HCT116 (cell line): ENCODE measurements around the gene PGS1. TPM values are rescaled to one million over a fixed set of nuclear protein-coding genes. Genes with fewer than 3 reads are reported as not detected.

Source experiments
- ATAC-seq: fragments of 200-7000 bp; cut with Tn5 transposase; 2 replicates; pipeline ENCODE4 v1.9.1; 2020; ENCODE audit warnings: mild to moderate bottlenecking, moderate library complexity
- BruUV-seq: library from RNA; stranded (reverse); fragments of 400-500 nt; replicated peaks from 2 replicates; lab custom pipeline; 2021; lab: Mats Ljungman, UMichigan
- CTCF ChIA-PET: fragments of 300-600 bp; sonication (Branson Sonifier 250); formaldehyde crosslinking; loops from one replicate; lab custom pipeline; 2021; ENCODE audit warnings: antibody characterized with exemption; lab: Charles Lee
- POLR2A ChIA-PET: fragments of 300-600, 350-600 bp; sonication (Branson Sonifier 250); formaldehyde crosslinking; loops from one replicate; lab custom pipeline; 2021; ENCODE audit warnings: antibody characterized with exemption; lab: Charles Lee
- RAD21 ChIA-PET, 2 experiments: fragments of 300-600 bp; sonication (Branson Sonifier 250); formaldehyde crosslinking; loops; one replicate each; lab custom pipeline; 2023; ENCODE audit warnings: low total read pairs in 2 of 2; ENCODE audit not compliant: uncharacterized antibody in 2 of 2, unreplicated experiment in 2 of 2, low non-redundant PET in 1 of 2; lab: Charles Lee
- DNase-seq: peaks from one replicate; pipeline ENCODE4 v3.0.0-alpha.2; 2010; ENCODE audit warnings: low read depth, low spot score
- H2AFZ ChIP-seq: fragments of 200-600 bp; shearing (Covaris generic), sonication (generic); 2 replicates; pipeline ENCODE4 v1.6.1; 2017; ENCODE audit warnings: low read depth, mixed run types, mixed read lengths, antibody characterized with exemption, low read length; ENCODE audit not compliant: poor library complexity, severe bottlenecking
- H3K27ac ChIP-seq: 2 replicates; pipeline ENCODE4 v1.5.1; 2012; ENCODE audit warnings: low read depth, low read length
- H3K27me3 ChIP-seq: fragments of 200-600 bp; sonication (generic); 2 replicates; pipeline ENCODE4 v1.6.1; 2016; ENCODE audit warnings: mixed run types, low read length, mixed read lengths; ENCODE audit not compliant: insufficient read depth
- H3K36me3 ChIP-seq, 2 experiments: fragments of 200-500 bp in 1 of 2; fragments of 200-600 bp in 1 of 2; sonication (Bioruptor generic) in 1 of 2; sonication (generic) in 1 of 2; 2 replicates each; pipeline versions ENCODE4 v1.5.1 to v1.6.1; 2014 to 2016; ENCODE audit warnings: low read length in 2 of 2, inconsistent platforms in 1 of 2, mixed read lengths in 1 of 2, mixed run types in 1 of 2; ENCODE audit not compliant: insufficient read depth in 2 of 2, control insufficient read depth in 1 of 2
- H3K4me1 ChIP-seq, 2 experiments: fragments of 200-600 bp in 1 of 2; sonication (generic) in 1 of 2; 2 replicates each; pipeline versions ENCODE4 v1.5.1 to v1.6.1; 2012 to 2017; ENCODE audit warnings: low read length in 2 of 2, inconsistent platforms in 1 of 2, mild to moderate bottlenecking in 1 of 2, mixed read lengths in 1 of 2, mixed run types in 1 of 2, moderate library complexity in 1 of 2; ENCODE audit not compliant: insufficient read depth in 2 of 2, control insufficient read depth in 1 of 2
- H3K4me2 ChIP-seq: fragments of 200-600 bp; sonication (generic); 2 replicates; pipeline ENCODE4 v1.6.1; 2017; ENCODE audit warnings: mixed run types, low read length, mixed read lengths
- H3K4me3 ChIP-seq, 2 experiments: fragments of 200-600 bp in 1 of 2; sonication (generic) in 1 of 2; replicated peaks in 1 of 2; 2 replicates each; pipeline ENCODE4 v1.5.1; 2011 to 2016; ENCODE audit warnings: low read length in 2 of 2, control low read depth in 1 of 2, low read depth in 1 of 2, mild to moderate bottlenecking in 1 of 2, mixed read lengths in 1 of 2, mixed run types in 1 of 2
- H3K79me2 ChIP-seq: fragments of 200-600 bp; sonication (generic); 2 replicates; pipeline ENCODE4 v1.6.1; 2017; ENCODE audit warnings: mild to moderate bottlenecking, mixed run types, low read length, moderate library complexity, mixed read lengths; ENCODE audit not compliant: insufficient read depth
- H3K9ac ChIP-seq: fragments of 200-600 bp; sonication (generic); 2 replicates; pipeline ENCODE4 v1.6.1; 2016; ENCODE audit warnings: low read length, mixed read lengths
- H3K9me2 ChIP-seq: fragments of 200-600 bp; sonication (generic), shearing (Covaris generic); 2 replicates; pipeline ENCODE4 v1.6.1; 2017; ENCODE audit warnings: mixed run types, mild to moderate bottlenecking, moderate library complexity; ENCODE audit not compliant: insufficient read depth
- H3K9me3 ChIP-seq, 2 experiments: fragments of 200-500 bp in 1 of 2; fragments of 200-600 bp in 1 of 2; sonication (Bioruptor generic) in 1 of 2; sonication (generic) in 1 of 2; 2 replicates each; pipeline ENCODE4 v1.6.1; 2014 to 2017; ENCODE audit warnings: low read length in 2 of 2, mixed read lengths in 2 of 2, inconsistent platforms in 1 of 2, low read depth in 1 of 2, mild to moderate bottlenecking in 1 of 2, mixed run types in 1 of 2, moderate library complexity in 1 of 2; ENCODE audit not compliant: control insufficient read depth in 1 of 2, insufficient read depth in 1 of 2
- H4K20me1 ChIP-seq: fragments of 200-600 bp; sonication (generic), shearing (Covaris generic); 2 replicates; pipeline ENCODE4 v1.6.1; 2017; ENCODE audit warnings: mixed run types, mild to moderate bottlenecking, moderate library complexity; ENCODE audit not compliant: insufficient read depth
- CEBPB ChIP-seq: IDR thresholded peaks from 2 replicates; pipeline ENCODE4 v1.6.1; 2012; ENCODE audit warnings: low read depth
- EGR1 ChIP-seq: IDR thresholded peaks from 2 replicates; pipeline ENCODE4 v1.6.1; 2012; ENCODE audit warnings: low read depth
- ELF1 ChIP-seq: IDR thresholded peaks from 2 replicates; pipeline ENCODE4 v1.6.1; 2012; ENCODE audit warnings: low read depth, borderline replicate concordance
- EZH2 ChIP-seq: fragments of 200-600 bp; sonication (generic); IDR thresholded peaks from 2 replicates; pipeline ENCODE4 v1.6.1; 2017; ENCODE audit warnings: antibody characterized with exemption, mixed run types
- EZH2phosphoT487 ChIP-seq: fragments of 200-600 bp; IDR thresholded peaks from 2 replicates; pipeline ENCODE4 v1.6.1; 2018; ENCODE audit warnings: antibody characterized with exemption, borderline replicate concordance
- FOSL1 ChIP-seq: IDR thresholded peaks from 2 replicates; pipeline ENCODE4 v1.6.1; 2012; ENCODE audit warnings: low read depth
- JUND ChIP-seq: IDR thresholded peaks from 2 replicates; pipeline ENCODE4 v1.6.1; 2012
- POLR2A ChIP-seq: IDR thresholded peaks from 2 replicates; pipeline ENCODE4 v1.7.0; 2011; ENCODE audit warnings: borderline replicate concordance; ENCODE audit not compliant: insufficient read depth, insufficient read length; ENCODE audit errors: extremely low read depth
- SIN3A ChIP-seq: IDR thresholded peaks from 2 replicates; pipeline ENCODE4 v1.6.1; 2012; ENCODE audit warnings: low read depth
- SRF ChIP-seq: IDR thresholded peaks from 2 replicates; pipeline ENCODE4 v1.6.1; 2012; ENCODE audit warnings: low read depth
- TCF7L2 ChIP-seq: IDR thresholded peaks from 2 replicates; pipeline ENCODE4 v1.7.0; 2011; ENCODE audit warnings: borderline replicate concordance, inconsistent platforms; ENCODE audit not compliant: insufficient read depth, insufficient read length; ENCODE audit errors: extremely low read depth
- YY1 ChIP-seq: IDR thresholded peaks from 2 replicates; pipeline ENCODE4 v1.6.1; 2011; ENCODE audit warnings: low read length, low read depth, moderate library complexity, mild to moderate bottlenecking; ENCODE audit not compliant: insufficient replicate concordance; ENCODE audit errors: extremely low read depth
- ZFX ChIP-seq: fragments of 450-650 bp; IDR thresholded peaks from 2 replicates; pipeline ENCODE4 v1.6.1; 2017
- ZNF274 ChIP-seq: fragments of 200-500 bp; sonication (Bioruptor generic); IDR thresholded peaks from 2 replicates; pipeline ENCODE4 v1.6.1; 2014; ENCODE audit warnings: mild to moderate bottlenecking, low read depth, low read length, inconsistent platforms
- intact Hi-C: fragments of 100-400 bp; cut with micrococcal nuclease; formaldehyde crosslinking; loops from 2 replicates; pipeline ENCODE4 v1.10.0; 2022
- total RNA-seq: library from RNA; stranded (reverse); gene quantifications from one replicate; pipeline ENCODE4 v1.2.1, GENCODE V29; 2021; ENCODE audit not compliant: unreplicated experiment
- TF ChIP-seq, protein P1 (sequence below), 3 experiments: fragments of 200-600 bp in 1 of 3; sonication (generic) in 1 of 3; IDR thresholded peaks in 2 of 3; conservative IDR thresholded peaks in 1 of 3; 2 replicates each; pipeline ENCODE4 v1.5.1; 2012 to 2017; ENCODE audit warnings: low read depth in 2 of 3, low read length in 2 of 3, antibody characterized with exemption in 1 of 3, borderline replicate concordance in 1 of 3, control low read depth in 1 of 3, mild to moderate bottlenecking in 1 of 3, mixed read lengths in 1 of 3, mixed run types in 1 of 3, moderate library complexity in 1 of 3; ENCODE audit not compliant: insufficient read depth in 1 of 3
- TF ChIP-seq, protein P2 (sequence below): IDR thresholded peaks from 2 replicates; pipeline ENCODE4 v1.6.1; 2011; ENCODE audit warnings: mild to moderate bottlenecking, low read length, moderate library complexity; ENCODE audit not compliant: insufficient replicate concordance; ENCODE audit errors: extremely low read depth

The PGS1 gene
- total RNA-seq, 1 experiment from 2014 or later: 44.4 TPM

DNA sequence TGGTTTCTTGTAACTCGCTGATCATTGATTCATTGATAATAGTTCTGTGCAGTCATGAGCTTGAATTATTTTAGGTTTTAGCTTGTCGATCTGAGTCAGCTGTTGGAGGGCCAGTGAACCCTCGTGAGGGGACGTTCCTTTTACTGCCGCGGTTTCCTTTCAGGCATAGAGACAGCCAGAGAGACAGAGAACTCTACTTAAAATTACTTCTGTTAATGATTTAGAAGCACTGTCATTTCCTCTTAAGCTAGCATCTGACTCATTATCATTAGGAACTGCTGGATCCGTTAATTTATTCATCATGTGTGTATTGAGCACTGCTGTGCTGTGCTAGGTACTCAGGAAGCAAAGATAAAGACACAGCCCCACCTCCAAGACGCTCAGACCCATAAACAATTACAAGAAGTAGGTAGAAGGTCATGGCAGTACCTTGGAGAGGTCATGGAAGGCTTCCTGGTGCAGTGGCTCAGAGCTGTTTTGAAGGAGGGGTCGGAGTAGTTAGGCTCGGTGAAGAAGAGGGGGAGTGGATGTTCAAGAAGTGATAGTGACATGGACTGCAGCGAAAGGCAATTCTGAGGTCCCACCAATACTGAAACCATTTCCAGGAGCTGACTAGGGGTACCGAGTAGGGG, 3.3 kb downstream of the PGS1 start:
- H3K4me2 ChIP-seq: no peak overlapping the region
- intact Hi-C loops: no loop called here

More for the DNA sequence above, 3.3 kb downstream of the PGS1 start:
- ChIA-PET CTCF (interaction anchor here (0.7 kb wide), 1 partner anchor 364 kb away, joined by 3 read pairs; no protein-coding TSS in a partner anchor), POLR2A (interaction anchor here (1.3 kb wide), 1 partner anchor 27 kb away, joined by 3 read pairs; no protein-coding TSS in a partner anchor), RAD21 (no interaction called here)
- Histone ChIP-seq H3K9ac (no peak overlapping the region), H3K36me3 (peaks cover 2 to 5% of the 10 kb centered on the region in 2 experiments; a peak in 2 of 4 replicates), H3K27ac (no peak overlapping the region), H3K4me1 (peaks cover 16 to 35% of the 10 kb centered on the region in 2 experiments), H4K20me1 (peaks cover 13% of the 10 kb centered on the region; the same call in 1 of the 2 replicates), H3K9me2 (no peaks in the 10 kb centered on the region), H3K79me2 (peaks cover 82% of the 10 kb centered on the region), H3K27me3 (no peaks in the 10 kb centered on the region), H3K4me3 (no peak overlapping the region), H2AFZ (no peak overlapping the region), H3K9me3 (no peaks in the 10 kb centered on the region)
- BruUV-seq: no TSS peak
- DNase-seq: no peak
- TF ChIP-seq CEBPB (no peak), EGR1 (no peak), EZH2phosphoT487 (no peak), FOSL1 (no peak), YY1 (no peak), SRF (no peak), EZH2 (no peak), ELF1 (no peak), JUND (no peak), ZNF274 (no peak), ZFX (no peak), SIN3A (no peak), POLR2A (no peak), TCF7L2 (no peak)
- TF ChIP-seq, protein P1, sequence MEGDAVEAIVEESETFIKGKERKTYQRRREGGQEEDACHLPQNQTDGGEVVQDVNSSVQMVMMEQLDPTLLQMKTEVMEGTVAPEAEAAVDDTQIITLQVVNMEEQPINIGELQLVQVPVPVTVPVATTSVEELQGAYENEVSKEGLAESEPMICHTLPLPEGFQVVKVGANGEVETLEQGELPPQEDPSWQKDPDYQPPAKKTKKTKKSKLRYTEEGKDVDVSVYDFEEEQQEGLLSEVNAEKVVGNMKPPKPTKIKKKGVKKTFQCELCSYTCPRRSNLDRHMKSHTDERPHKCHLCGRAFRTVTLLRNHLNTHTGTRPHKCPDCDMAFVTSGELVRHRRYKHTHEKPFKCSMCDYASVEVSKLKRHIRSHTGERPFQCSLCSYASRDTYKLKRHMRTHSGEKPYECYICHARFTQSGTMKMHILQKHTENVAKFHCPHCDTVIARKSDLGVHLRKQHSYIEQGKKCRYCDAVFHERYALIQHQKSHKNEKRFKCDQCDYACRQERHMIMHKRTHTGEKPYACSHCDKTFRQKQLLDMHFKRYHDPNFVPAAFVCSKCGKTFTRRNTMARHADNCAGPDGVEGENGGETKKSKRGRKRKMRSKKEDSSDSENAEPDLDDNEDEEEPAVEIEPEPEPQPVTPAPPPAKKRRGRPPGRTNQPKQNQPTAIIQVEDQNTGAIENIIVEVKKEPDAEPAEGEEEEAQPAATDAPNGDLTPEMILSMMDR (IDR thresholded peaks at IDR 0.05 in 2 of 3, conservative IDR thresholded peaks at IDR 0.05 in 1 of 3; ENCODE audit: borderline replicate concordance in 1 of 3, insufficient read depth in 1 of 3, low read depth in 2 of 3, low read length in 2 of 3): no peak
- TF ChIP-seq, protein P2, sequence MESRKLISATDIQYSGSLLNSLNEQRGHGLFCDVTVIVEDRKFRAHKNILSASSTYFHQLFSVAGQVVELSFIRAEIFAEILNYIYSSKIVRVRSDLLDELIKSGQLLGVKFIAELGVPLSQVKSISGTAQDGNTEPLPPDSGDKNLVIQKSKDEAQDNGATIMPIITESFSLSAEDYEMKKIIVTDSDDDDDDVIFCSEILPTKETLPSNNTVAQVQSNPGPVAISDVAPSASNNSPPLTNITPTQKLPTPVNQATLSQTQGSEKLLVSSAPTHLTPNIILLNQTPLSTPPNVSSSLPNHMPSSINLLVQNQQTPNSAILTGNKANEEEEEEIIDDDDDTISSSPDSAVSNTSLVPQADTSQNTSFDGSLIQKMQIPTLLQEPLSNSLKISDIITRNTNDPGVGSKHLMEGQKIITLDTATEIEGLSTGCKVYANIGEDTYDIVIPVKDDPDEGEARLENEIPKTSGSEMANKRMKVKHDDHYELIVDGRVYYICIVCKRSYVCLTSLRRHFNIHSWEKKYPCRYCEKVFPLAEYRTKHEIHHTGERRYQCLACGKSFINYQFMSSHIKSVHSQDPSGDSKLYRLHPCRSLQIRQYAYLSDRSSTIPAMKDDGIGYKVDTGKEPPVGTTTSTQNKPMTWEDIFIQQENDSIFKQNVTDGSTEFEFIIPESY: no peak
- ATAC-seq: no peak
